GM23248 (cell line): Measurements from ENCODE around the gene EI24.

Source experiments
- EZH2 ChIP-seq: fragments of 200-600 bp; sonication (generic); IDR thresholded peaks from 2 replicates; pipeline ENCODE4 v1.6.1; 2018; ENCODE audit warnings: antibody characterized with exemption, mild to moderate bottlenecking; ENCODE audit not compliant: insufficient read depth, poor library complexity, severe bottlenecking
- EZH2phosphoT487 ChIP-seq: fragments of 200-600 bp; sonication (generic); IDR thresholded peaks from 2 replicates; pipeline ENCODE4 v1.6.1; 2018; ENCODE audit warnings: antibody characterized with exemption, moderate library complexity, mild to moderate bottlenecking, low read depth; ENCODE audit not compliant: insufficient read depth

GRCh38 chr11:125572916-125573315 lies 3.6 kb downstream of the EI24 start:
- TF ChIP-seq EZH2: no peak
- no peak for TF ChIP-seq EZH2phosphoT487
